ENCODE results near the gene CTSD. TPM values are rescaled to one million over a fixed set of nuclear protein-coding genes. Genes with fewer than 3 reads are reported as not detected.

Gene CTSD
- total RNA-seq, 1 experiment from 2014 or later: 26.1 TPM

GRCh38 chr11:1779806-1780699 is 16.3 kb upstream of the CTSD start:
- H4K20me1 ChIP-seq (ENCODE audit: insufficient read depth, low read depth, low read length): no peaks in the 10 kb centered on the region
- H3K4me2 ChIP-seq (ENCODE audit: low read depth, low read length, poor library complexity, severe bottlenecking): no peak overlapping the region
- no peak overlapping the region for H3K9ac ChIP-seq (ENCODE audit: low read length)
- no peak overlapping the region for H2AFZ ChIP-seq (ENCODE audit: low read length)
- H3K27ac ChIP-seq (ENCODE audit: low read length): no peak overlapping the region
- no peaks in the 10 kb centered on the region for H3K79me2 ChIP-seq (ENCODE audit: low read length)
- H3K4me1 ChIP-seq (ENCODE audit: low read length): no peaks in the 10 kb centered on the region
- H3K27me3 ChIP-seq (ENCODE audit: low read length): no peaks in the 10 kb centered on the region
- no peak for DNase-seq
- no peaks in the 10 kb centered on the region for H3K9me2 ChIP-seq (replicated peaks; ENCODE audit: insufficient read depth, low read length)
- H3K4me3 ChIP-seq (ENCODE audit: low read length): no peak overlapping the region
- no peaks in the 10 kb centered on the region for H3K9me3 ChIP-seq (ENCODE audit: low read length)
- no peaks in the 10 kb centered on the region for H3K36me3 ChIP-seq (ENCODE audit: insufficient read depth, low read length)

- no peak overlapping the region for H3K27ac ChIP-seq (ENCODE audit: low read length)
- H3K4me2 ChIP-seq (ENCODE audit: low read depth, low read length, poor library complexity, severe bottlenecking): no peak overlapping the region
- no peaks in the 10 kb centered on the region for H3K36me3 ChIP-seq (ENCODE audit: insufficient read depth, low read length)
- H3K79me2 ChIP-seq (ENCODE audit: low read length): no peaks in the 10 kb centered on the region
- H3K4me3 ChIP-seq (ENCODE audit: low read length): no peak overlapping the region
- no peaks in the 10 kb centered on the region; the same call in 1 of the 2 replicates for H4K20me1 ChIP-seq (ENCODE audit: insufficient read depth, low read depth, low read length)
- H3K4me1 ChIP-seq (ENCODE audit: low read length): no peaks in the 10 kb centered on the region
- no peaks in the 10 kb centered on the region for H3K9me2 ChIP-seq (replicated peaks; ENCODE audit: insufficient read depth, low read length)
- no peak overlapping the region for H3K9ac ChIP-seq (ENCODE audit: low read length)
- H3K27me3 ChIP-seq (ENCODE audit: low read length): no peaks in the 10 kb centered on the region
- DNase-seq: no peak
- H2AFZ ChIP-seq (ENCODE audit: low read length): no peak overlapping the region
- no peaks in the 10 kb centered on the region for H3K9me3 ChIP-seq (ENCODE audit: low read length)
These were observed 15.5 kb upstream of the CTSD start for GRCh38 chr11:1779034-1779805.

DNA sequence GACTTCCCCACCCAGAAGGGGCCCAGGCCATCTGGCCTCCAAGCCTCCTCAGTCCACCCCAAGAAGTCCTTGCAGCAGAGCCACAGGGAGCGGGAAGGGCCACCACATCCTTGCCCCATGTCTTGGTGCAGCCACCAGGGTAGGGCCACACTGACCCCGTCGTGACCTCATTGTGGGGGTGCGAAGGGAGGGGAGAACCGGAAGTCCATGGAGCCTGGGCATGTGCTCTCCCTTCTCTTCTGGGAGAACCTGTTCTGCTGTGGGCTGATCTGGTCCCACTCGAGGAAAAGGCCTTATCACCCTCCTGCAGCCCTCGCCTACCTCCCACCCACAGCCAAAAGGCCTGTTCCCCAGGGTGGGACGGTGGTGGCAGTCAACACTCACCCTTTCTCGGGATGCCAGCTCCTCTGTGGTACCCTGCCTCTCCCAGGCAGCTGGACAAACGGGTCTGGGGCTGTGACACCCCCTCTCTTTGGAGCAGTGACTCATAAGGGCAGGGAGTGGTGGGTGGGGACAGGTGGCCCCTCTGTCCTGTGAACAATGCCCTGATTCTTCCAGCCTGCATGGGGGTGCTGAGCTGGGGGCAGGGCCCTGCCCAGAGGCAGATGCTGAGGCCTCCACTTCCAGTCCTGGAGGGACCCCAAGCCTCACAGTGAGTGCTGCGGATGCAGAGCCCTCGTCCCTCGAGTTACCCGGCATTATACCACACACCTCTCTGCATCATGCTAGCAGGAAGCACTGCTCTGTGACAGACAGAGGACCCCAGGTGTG is 14.6 kb upstream of the CTSD start:
- H3K4me1 ChIP-seq (ENCODE audit: low read length): no peaks in the 10 kb centered on the region
- no peak overlapping the region for H3K4me2 ChIP-seq (ENCODE audit: low read depth, low read length, poor library complexity, severe bottlenecking)
- no peak for DNase-seq
- H3K9me2 ChIP-seq (replicated peaks; ENCODE audit: insufficient read depth, low read length): no peaks in the 10 kb centered on the region
- no peak overlapping the region for H3K27ac ChIP-seq (ENCODE audit: low read length)
- no peaks in the 10 kb centered on the region for H3K9me3 ChIP-seq (ENCODE audit: low read length)
- H3K79me2 ChIP-seq (ENCODE audit: low read length): no peaks in the 10 kb centered on the region
- no peak overlapping the region for H2AFZ ChIP-seq (ENCODE audit: low read length)
- H3K4me3 ChIP-seq (ENCODE audit: low read length): no peak overlapping the region
- no peaks in the 10 kb centered on the region for H3K27me3 ChIP-seq (ENCODE audit: low read length)
- no peaks in the 10 kb centered on the region; the same call in 1 of the 2 replicates for H4K20me1 ChIP-seq (ENCODE audit: insufficient read depth, low read depth, low read length)
- H3K36me3 ChIP-seq (ENCODE audit: insufficient read depth, low read length): no peaks in the 10 kb centered on the region
- H3K9ac ChIP-seq (ENCODE audit: low read length): no peak overlapping the region

GRCh38 chr11:1777737-1778136 is 14.0 kb upstream of the CTSD start:
- Histone ChIP-seq H3K9ac (ENCODE audit: low read length) (no peak overlapping the region), H4K20me1 (ENCODE audit: insufficient read depth, low read depth, low read length) (no peaks in the 10 kb centered on the region; the same call in 1 of the 2 replicates)

GRCh38 chr11:1776944-1777715 is 13.4 kb upstream of the CTSD start:
- no peaks in the 10 kb centered on the region for H3K9me3 ChIP-seq (ENCODE audit: low read length)
- no peaks in the 10 kb centered on the region; the same call in 1 of the 2 replicates for H3K4me1 ChIP-seq (ENCODE audit: low read length)
- H3K4me2 ChIP-seq (ENCODE audit: low read depth, low read length, poor library complexity, severe bottlenecking): no peak overlapping the region
- no peak overlapping the region for H2AFZ ChIP-seq (ENCODE audit: low read length)
- no peaks in the 10 kb centered on the region for H3K36me3 ChIP-seq (ENCODE audit: insufficient read depth, low read length)
- no peaks in the 10 kb centered on the region; the same call in 1 of the 2 replicates for H4K20me1 ChIP-seq (ENCODE audit: insufficient read depth, low read depth, low read length)
- H3K4me3 ChIP-seq (ENCODE audit: low read length): no peak overlapping the region
- H3K27me3 ChIP-seq (ENCODE audit: low read length): no peaks in the 10 kb centered on the region
- no peak overlapping the region for H3K27ac ChIP-seq (ENCODE audit: low read length)
- no peak overlapping the region for H3K9ac ChIP-seq (ENCODE audit: low read length)
- H3K9me2 ChIP-seq (replicated peaks; ENCODE audit: insufficient read depth, low read length): no peaks in the 10 kb centered on the region
- DNase-seq: no peak
- no peaks in the 10 kb centered on the region for H3K79me2 ChIP-seq (ENCODE audit: low read length)

More at GRCh38 chr11:1777737-1778136, 14.0 kb upstream of the CTSD start:
- Histone ChIP-seq H3K4me2 (ENCODE audit: low read depth, low read length, poor library complexity, severe bottlenecking) (no peak overlapping the region), H2AFZ (ENCODE audit: low read length) (no peak overlapping the region), H3K4me3 (ENCODE audit: low read length) (no peak overlapping the region), H3K79me2 (ENCODE audit: low read length) (no peaks in the 10 kb centered on the region), H3K4me1 (ENCODE audit: low read length) (no peaks in the 10 kb centered on the region), H3K27me3 (ENCODE audit: low read length) (no peaks in the 10 kb centered on the region), H3K36me3 (ENCODE audit: insufficient read depth, low read length) (no peaks in the 10 kb centered on the region), H3K27ac (ENCODE audit: low read length) (no peak overlapping the region), H3K9me3 (ENCODE audit: low read length) (no peaks in the 10 kb centered on the region), H3K9me2 (replicated peaks; ENCODE audit: insufficient read depth, low read length) (no peaks in the 10 kb centered on the region)
- DNase-seq: no peak

- DNase-seq: no peak
- Histone ChIP-seq H3K4me2 (ENCODE audit: low read depth, low read length, poor library complexity, severe bottlenecking) (no peak overlapping the region), H3K4me1 (ENCODE audit: low read length) (no peaks in the 10 kb centered on the region; the same call in 1 of the 2 replicates), H3K27me3 (ENCODE audit: low read length) (no peaks in the 10 kb centered on the region), H3K9me3 (ENCODE audit: low read length) (no peaks in the 10 kb centered on the region), H4K20me1 (ENCODE audit: insufficient read depth, low read depth, low read length) (no peaks in the 10 kb centered on the region; the same call in 1 of the 2 replicates), H3K27ac (ENCODE audit: low read length) (no peak overlapping the region), H3K9me2 (replicated peaks; ENCODE audit: insufficient read depth, low read length) (no peaks in the 10 kb centered on the region), H3K79me2 (ENCODE audit: low read length) (no peaks in the 10 kb centered on the region), H3K36me3 (ENCODE audit: insufficient read depth, low read length) (no peaks in the 10 kb centered on the region), H3K9ac (ENCODE audit: low read length) (no peak overlapping the region), H3K4me3 (ENCODE audit: low read length) (no peak overlapping the region), H2AFZ (ENCODE audit: low read length) (no peak overlapping the region)
These were observed 12.7 kb upstream of the CTSD start for GRCh38 chr11:1776331-1776851.

- H3K9me2 ChIP-seq (replicated peaks; ENCODE audit: insufficient read depth, low read length): no peaks in the 10 kb centered on the region
- no peak overlapping the region for H3K27ac ChIP-seq (ENCODE audit: low read length)
- H3K9me3 ChIP-seq (ENCODE audit: low read length): no peaks in the 10 kb centered on the region
- H3K4me3 ChIP-seq (ENCODE audit: low read length): no peak overlapping the region
- H2AFZ ChIP-seq (ENCODE audit: low read length): no peak overlapping the region
- no peaks in the 10 kb centered on the region for H3K79me2 ChIP-seq (ENCODE audit: low read length)
- no peaks in the 10 kb centered on the region; the same call in 1 of the 2 replicates for H3K4me1 ChIP-seq (ENCODE audit: low read length)
- H4K20me1 ChIP-seq (ENCODE audit: insufficient read depth, low read depth, low read length): no peaks in the 10 kb centered on the region; the same call in 1 of the 2 replicates
- H3K9ac ChIP-seq (ENCODE audit: low read length): no peak overlapping the region
- no peaks in the 10 kb centered on the region for H3K27me3 ChIP-seq (ENCODE audit: low read length)
- H3K36me3 ChIP-seq (ENCODE audit: insufficient read depth, low read length): no peaks in the 10 kb centered on the region
- no peak overlapping the region for H3K4me2 ChIP-seq (ENCODE audit: low read depth, low read length, poor library complexity, severe bottlenecking)
- DNase-seq: no peak
These were observed 11.2 kb upstream of the CTSD start for GRCh38 chr11:1774886-1775285.

Data from Karpas-422 (cell line).